ENCODE data around the gene SH3PXD2A. TPM values are rescaled to one million over a fixed set of nuclear protein-coding genes. Genes with fewer than 3 reads are reported as not detected.
A peak's percentile ranks its signal among the peaks of the same experiment; 100 is the strongest.
"Not testable (repeated sequence)": the region's sequence is repeated elsewhere in the genome, so short reads cannot be mapped to it uniquely, and the experiment has no call there.

Gene SH3PXD2A
- total and polyA plus RNA-seq, 12 donors, result 6.9 to 44.9 (median 34.4) TPM

DNA sequence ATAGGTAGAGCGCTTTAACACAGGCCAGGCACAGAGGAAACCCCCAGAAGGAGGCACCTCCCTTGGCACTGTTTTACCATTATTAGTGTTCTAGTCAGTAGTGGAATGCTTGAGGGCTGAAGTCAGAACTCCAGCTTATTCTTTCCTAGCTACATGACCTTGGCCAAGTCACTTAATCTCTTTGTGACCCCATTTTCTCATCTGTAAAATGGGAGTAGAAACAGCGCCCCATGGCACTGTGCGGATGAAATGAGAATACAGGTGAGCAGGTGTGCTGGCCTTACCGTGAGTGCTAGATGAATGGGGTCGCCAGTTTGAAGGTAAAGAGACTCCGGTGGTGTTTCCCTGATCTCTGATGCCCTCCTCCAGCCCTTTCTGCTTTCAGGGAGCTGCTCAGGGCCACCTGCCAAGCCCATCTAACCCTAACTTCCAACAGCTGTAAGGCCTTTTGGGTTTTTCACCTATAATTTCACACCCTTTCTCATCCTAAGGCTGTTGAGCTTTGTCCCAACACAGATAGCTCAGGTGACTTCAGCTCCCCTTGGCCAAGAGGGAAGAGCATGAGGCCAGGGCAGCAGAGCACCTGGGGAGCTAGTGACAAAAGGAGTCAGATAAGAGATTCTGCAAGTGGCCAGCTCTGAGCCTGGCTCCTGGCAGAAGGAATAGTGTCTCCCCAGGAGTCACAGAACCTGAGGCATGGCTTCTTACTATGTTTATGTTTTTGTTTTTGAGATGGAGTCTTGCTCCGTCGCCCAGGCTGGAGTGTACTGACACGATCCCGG, 76.8 kb downstream of the SH3PXD2A start:
- WGBS, 2 donors, result 97% methylated on average over 10 of the region's 10 CpGs
- DNase-seq (no peak), ATAC-seq (no peak)
- no peaks in the 10 kb centered on the region for H3K27me3 ChIP-seq
- intact Hi-C loops (cut with DNase I), result loop anchor here in 4 of 10 donors (5.0 to 10.0 kb wide), 4 partner anchors 64 to 76 kb away; partner anchors contain the start of gene SH3PXD2A (in 2 of the 4)
- H3K4me3 ChIP-seq, result no peak overlapping the region
- TF ChIP-seq, protein P1, sequence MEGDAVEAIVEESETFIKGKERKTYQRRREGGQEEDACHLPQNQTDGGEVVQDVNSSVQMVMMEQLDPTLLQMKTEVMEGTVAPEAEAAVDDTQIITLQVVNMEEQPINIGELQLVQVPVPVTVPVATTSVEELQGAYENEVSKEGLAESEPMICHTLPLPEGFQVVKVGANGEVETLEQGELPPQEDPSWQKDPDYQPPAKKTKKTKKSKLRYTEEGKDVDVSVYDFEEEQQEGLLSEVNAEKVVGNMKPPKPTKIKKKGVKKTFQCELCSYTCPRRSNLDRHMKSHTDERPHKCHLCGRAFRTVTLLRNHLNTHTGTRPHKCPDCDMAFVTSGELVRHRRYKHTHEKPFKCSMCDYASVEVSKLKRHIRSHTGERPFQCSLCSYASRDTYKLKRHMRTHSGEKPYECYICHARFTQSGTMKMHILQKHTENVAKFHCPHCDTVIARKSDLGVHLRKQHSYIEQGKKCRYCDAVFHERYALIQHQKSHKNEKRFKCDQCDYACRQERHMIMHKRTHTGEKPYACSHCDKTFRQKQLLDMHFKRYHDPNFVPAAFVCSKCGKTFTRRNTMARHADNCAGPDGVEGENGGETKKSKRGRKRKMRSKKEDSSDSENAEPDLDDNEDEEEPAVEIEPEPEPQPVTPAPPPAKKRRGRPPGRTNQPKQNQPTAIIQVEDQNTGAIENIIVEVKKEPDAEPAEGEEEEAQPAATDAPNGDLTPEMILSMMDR (IDR thresholded peaks at IDR 0.05), result no peak
- H3K36me3 ChIP-seq, result peaks cover 0 to 4% (median 0%) of the 10 kb centered on the region in 9 donors
- peaks cover 14 to 47% (median 40%) of the 10 kb centered on the region in 9 donors for H3K4me1 ChIP-seq
- H3K9me3 ChIP-seq, result peaks cover 0 to 7% (median 0%) of the 10 kb centered on the region in 11 donors
- H3K27ac ChIP-seq, result no peak overlapping the region

DNA sequence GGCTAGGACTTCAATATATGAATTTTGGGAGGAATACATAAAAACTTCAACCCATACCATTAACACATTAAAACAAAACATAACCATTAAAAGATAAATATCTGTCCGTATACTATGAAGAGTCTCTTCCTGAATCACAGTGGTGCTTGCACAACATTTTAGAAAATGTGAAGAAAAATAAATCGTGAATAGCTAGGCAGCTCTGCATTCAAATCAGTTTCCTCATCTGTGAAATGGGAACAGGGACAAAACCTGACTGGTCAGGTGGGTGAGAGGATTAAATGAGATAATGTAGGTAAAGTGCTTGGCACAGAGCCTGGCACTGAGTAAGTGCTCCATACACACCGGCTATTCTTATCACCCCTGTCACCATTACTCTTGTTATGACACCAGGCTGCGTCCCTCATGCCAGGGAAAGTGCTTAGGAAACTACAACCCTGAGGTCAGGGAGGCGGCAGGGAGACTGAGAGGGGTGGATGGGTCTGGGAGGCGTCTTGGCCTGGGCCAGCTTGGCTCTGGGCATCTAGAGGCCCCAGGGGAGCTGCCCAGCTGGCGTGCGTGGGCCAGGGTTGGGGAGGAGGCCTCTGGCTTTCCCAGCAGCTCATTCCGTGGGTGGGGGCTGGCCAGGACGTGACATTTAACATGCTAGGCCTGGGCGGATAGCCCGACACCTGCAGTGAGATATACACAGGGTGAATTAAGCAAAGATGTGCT, 78.3 kb downstream of the SH3PXD2A start:
- H3K27ac ChIP-seq, result peak overlapping the region in 4 of 10 donors; percentile 15 to 43 (median 30)
- H3K36me3 ChIP-seq, result peaks cover 0 to 4% (median 0%) of the 10 kb centered on the region in 9 donors
- ATAC-seq (peak in 7 of 8 donors; percentile 24 to 78 (median 47)), DNase-seq (peak; percentile 51 to 66)
- H3K27me3 ChIP-seq, result no peaks in the 10 kb centered on the region
- TF ChIP-seq, protein P1 (IDR thresholded peaks at IDR 0.05), result no peak
- H3K4me3 ChIP-seq, result no peak overlapping the region
- WGBS, 2 donors, result 58% methylated on average over 12 of the region's 12 CpGs
- intact Hi-C loops (cut with DNase I), result loop anchor here in 4 of 10 donors (5.0 to 10.0 kb wide), 4 partner anchors 62 to 78 kb away; partner anchors contain the start of gene SH3PXD2A (in 2 of the 4)
- peaks cover 0 to 7% (median 0%) of the 10 kb centered on the region in 11 donors for H3K9me3 ChIP-seq
- peaks cover 17 to 59% (median 52%) of the 10 kb centered on the region in 9 donors for H3K4me1 ChIP-seq

DNA sequence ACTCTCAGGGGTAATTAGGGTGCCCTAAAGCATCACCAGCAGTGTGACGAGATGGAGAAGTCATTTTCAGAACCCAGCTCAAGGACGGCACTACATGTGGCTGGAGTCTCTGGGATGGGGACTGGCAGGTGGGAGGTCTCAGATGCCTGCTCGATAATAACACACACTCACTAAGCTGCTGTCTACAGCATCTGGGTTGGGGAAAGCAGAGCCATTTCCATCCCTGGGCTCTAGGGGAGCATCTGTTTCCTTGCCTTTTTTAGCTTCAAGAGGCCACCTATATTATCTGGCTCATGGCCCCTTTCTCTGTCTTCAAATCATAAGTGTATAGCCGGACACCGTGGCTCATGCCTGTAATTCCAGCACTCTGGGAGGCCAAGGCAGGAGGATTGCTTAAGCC, 79.6 kb downstream of the SH3PXD2A start:
- ATAC-seq, result no peak
- no peak for DNase-seq
- Histone ChIP-seq H3K4me1 (peaks cover 20 to 58% (median 52%) of the 10 kb centered on the region in 9 donors), H3K27ac (no peak overlapping the region), H3K36me3 (no peaks in the 10 kb centered on the region), H3K27me3 (no peaks in the 10 kb centered on the region), H3K4me3 (no peak overlapping the region), H3K9me3 (peaks cover 0 to 7% (median 0%) of the 10 kb centered on the region in 11 donors)
- WGBS, 2 donors, result 82 to 89% methylated on average over 5 of the region's 5 CpGs
- TF ChIP-seq, protein P1 (IDR thresholded peaks at IDR 0.05), result no peak
- intact Hi-C loops (cut with DNase I), result loop anchor here in 4 of 10 donors (5.0 to 10.0 kb wide), 4 partner anchors 61 to 79 kb away; partner anchors contain the start of gene SH3PXD2A (in 2 of the 4)

DNA sequence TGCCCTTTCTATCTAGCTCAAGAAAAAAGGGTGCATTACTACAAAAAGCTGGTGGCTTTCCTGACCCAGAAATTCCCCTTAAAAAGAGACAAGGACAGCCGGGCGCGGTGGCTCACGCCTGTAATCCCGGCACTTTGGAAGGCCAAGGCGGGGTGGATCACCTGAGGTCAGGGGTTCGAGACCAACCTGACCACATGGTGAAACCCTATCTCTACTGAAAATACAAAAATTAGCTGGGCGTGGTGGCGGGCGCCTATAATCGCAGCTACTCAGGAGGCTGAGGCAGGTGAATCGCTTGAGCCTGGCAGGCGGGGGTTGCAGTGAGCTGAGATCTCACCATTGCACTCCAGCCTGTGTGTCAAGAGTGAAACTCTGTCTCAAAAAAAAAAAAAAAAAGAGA, 82.5 kb downstream of the SH3PXD2A start:
- not testable (repeated sequence) for ATAC-seq, DNase-seq, H3K9me3 ChIP-seq, H3K36me3 ChIP-seq, H3K27me3 ChIP-seq
- Histone ChIP-seq H3K4me1 (peaks cover 6 to 37% (median 33%) of the 10 kb centered on the region in 9 donors), H3K4me3 (peak overlapping the region in 8 of 10 donors; percentile 9 to 54 (median 42)), H3K27ac (peak overlapping the region; percentile 59 to 89 (median 78))
- intact Hi-C loops (cut with DNase I), result loop anchor here in 3 of 10 donors (10.0 kb wide), 2 partner anchors 58 to 82 kb away; partner anchors contain the start of gene SH3PXD2A (in 2 of the 3)
- 83% methylated on average over 13 of the region's 13 CpGs for WGBS, 2 donors

Measured in heart right ventricle (tissue), 16 donors.